ENCODE results near the gene EHBP1.

The EHBP1 gene

DNA sequence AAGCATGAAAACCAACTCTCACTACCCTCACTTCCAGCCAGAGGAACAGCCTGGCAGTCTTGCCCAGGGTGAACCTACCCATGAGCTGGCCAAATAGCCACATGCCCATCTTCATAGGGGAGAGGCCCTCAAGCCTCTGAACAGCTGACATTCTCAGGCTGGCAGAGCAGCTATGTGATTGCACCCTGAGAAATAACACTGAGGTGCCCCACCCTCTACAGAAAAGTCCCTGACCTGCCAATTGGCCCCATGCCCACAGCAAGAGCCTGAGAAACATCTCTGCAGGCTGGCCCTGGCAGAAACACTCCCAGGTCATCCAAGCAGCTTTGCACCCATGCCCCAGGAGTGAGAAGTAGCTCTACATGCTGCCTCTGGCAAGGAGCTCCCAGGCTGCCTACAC lies 217.7 kb downstream of the EHBP1 start:
- no peak overlapping the region for H3K4me3 Mint-ChIP-seq
- H3K4me1 Mint-ChIP-seq (ENCODE audit: low read depth) = no peaks in the 10 kb centered on the region
- peaks cover 41% of the 10 kb centered on the region for H3K36me3 Mint-ChIP-seq (ENCODE audit: low read depth)
- no peak overlapping the region for H3K27ac Mint-ChIP-seq
- no peak for DNase-seq
- H3K27me3 Mint-ChIP-seq = no peaks in the 10 kb centered on the region
- H3K9me3 Mint-ChIP-seq = peaks cover 33% of the 10 kb centered on the region

DNA sequence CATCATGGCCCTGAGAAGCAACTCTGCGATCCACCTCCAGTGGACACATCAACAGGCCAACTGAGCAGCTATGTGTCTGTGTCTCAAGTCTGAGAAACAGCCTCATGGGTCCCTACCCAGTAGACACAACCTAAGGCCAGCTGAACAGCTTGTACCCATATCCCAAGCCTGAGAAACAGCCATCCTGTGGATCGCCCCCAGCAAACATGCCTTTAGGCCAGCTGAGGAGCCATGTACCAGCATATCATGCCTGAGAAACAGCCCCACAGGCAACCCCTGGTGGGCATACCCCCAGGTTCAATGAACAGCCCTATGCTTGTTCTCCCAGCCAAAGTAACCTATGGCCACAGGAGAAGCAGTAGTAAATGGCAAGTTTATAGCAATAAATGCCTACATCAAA lies 218.4 kb downstream of the EHBP1 start:
- Mint-ChIP-seq H3K27me3 (no peaks in the 10 kb centered on the region), H3K4me1 (ENCODE audit: low read depth) (no peaks in the 10 kb centered on the region), H3K9me3 (peaks cover 30% of the 10 kb centered on the region), H3K36me3 (ENCODE audit: low read depth) (peaks cover 35% of the 10 kb centered on the region), H3K27ac (no peak overlapping the region), H3K4me3 (no peak overlapping the region)
- no peak for DNase-seq

DNA sequence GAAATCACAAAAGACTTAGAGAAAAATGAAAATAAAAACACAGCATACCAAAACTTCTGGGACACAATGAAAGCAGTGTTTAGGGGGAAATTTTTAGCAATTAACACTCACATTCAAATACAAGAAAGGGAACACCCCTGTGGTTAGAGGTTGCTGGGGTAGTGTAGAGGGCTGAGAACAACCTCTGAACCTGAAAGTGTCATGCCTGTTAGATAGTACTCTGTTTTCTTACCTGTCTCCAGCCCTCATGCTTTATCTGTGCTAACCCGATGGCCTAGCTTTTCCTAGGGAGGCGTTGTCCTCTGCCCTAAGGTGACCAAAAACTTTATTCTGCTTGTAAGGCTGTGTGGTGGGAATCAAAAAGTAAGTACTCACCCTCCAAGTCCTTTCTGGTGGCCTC lies 222.5 kb downstream of the EHBP1 start:
- DNase-seq = no peak
- H3K27me3 Mint-ChIP-seq = no peaks in the 10 kb centered on the region
- H3K4me1 Mint-ChIP-seq (ENCODE audit: low read depth) = no peaks in the 10 kb centered on the region
- no peak overlapping the region for H3K4me3 Mint-ChIP-seq
- peaks cover 6% of the 10 kb centered on the region for H3K36me3 Mint-ChIP-seq (ENCODE audit: low read depth)
- H3K27ac Mint-ChIP-seq = no peak overlapping the region
- peaks cover 21% of the 10 kb centered on the region for H3K9me3 Mint-ChIP-seq

DNA sequence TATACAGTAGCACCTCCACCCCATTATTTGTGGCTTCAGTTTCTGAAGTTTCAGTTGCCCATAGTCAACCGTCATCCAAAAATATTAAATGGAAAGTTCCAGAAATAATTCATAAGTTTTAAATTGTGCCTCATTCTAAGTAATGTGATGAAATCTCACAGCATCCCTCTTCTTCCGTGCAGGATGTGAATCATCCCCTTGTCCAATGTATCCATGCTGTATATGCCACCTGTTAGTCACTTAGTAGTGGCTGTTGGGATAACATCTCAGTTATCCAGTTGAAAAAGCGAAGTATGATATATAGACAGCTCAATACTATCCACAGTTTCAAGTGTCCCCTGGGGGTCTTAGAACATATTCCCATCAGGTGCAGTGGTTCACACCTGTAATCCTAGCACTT lies 226.0 kb downstream of the EHBP1 start:
- DNase-seq = no peak
- Mint-ChIP-seq H3K27me3 (no peaks in the 10 kb centered on the region), H3K9me3 (peaks cover 3% of the 10 kb centered on the region), H3K27ac (no peak overlapping the region), H3K4me1 (ENCODE audit: low read depth) (no peaks in the 10 kb centered on the region), H3K4me3 (no peak overlapping the region), H3K36me3 (ENCODE audit: low read depth) (no peaks in the 10 kb centered on the region)

DNA sequence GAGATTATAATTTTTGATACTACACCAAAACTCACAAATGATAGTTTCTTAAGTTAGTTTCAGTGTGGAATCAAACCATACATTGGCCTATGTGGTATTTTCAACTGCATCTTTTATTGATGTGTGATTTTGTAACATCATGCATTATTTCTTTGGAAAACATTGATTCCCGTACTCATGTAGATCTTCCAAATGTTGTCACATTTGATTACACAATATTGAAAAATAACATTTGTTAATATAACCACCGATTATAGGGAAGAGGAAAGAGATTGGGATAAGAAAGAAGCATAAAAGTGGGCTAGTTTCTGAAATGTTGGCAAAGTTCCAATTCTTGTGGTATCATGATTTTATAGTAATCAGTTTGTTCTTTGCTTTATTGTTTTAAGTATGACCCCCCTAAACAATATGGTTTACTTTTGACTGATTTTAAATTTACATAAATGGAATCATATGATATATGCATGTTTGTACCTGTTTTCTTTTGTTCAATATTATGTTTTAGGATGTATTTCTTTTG lies 227.9 kb downstream of the EHBP1 start:
- Mint-ChIP-seq H3K27ac (no peak overlapping the region), H3K9me3 (peaks cover 3% of the 10 kb centered on the region), H3K36me3 (ENCODE audit: low read depth) (no peaks in the 10 kb centered on the region), H3K4me3 (no peak overlapping the region), H3K4me1 (ENCODE audit: low read depth) (no peaks in the 10 kb centered on the region), H3K27me3 (no peaks in the 10 kb centered on the region)
- no peak for DNase-seq

DNA sequence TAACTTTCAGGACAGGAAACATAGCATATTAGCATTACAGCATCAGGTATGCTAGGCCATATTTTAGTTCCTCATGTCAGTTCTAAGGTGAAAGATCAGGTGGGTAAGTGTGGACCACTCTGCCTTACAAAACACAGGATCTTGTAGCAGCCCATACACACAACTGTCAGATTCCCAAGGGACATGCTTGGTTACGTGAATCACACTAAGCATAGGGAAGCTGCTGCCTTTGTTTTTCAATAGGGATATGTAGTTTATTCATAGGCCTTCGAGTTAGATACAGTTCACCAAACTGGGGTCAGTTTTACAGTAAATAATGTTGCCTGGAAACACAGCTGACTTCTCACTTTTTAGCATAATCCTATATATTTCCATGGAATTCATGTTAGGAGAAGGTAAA lies 229.0 kb downstream of the EHBP1 start:
- Mint-ChIP-seq H3K9me3 (no peaks in the 10 kb centered on the region), H3K4me3 (no peak overlapping the region), H3K4me1 (ENCODE audit: low read depth) (no peaks in the 10 kb centered on the region), H3K27me3 (no peaks in the 10 kb centered on the region), H3K27ac (no peak overlapping the region), H3K36me3 (ENCODE audit: low read depth) (no peaks in the 10 kb centered on the region)
- DNase-seq = no peak

DNA sequence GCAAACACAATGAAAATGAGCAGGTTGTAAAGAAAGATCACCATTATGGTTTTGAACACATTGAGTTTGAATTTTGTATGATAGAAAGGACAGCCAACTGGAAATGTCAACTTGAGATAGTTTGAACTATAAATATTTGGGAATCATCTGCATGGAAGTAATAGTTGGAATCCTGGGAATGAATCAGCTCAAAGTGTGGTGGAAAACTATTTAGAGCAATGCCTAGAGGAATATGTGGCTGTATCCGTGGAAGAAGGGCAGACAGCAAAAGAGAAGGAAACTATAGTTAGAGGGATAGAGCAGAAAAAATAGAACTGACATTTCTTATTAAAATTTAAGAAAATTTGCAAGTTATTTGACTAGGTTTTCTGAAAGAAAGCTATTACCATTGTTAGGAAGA lies 232.6 kb downstream of the EHBP1 start:
- DNase-seq = no peak
- Mint-ChIP-seq H3K27ac (no peak overlapping the region), H3K27me3 (no peaks in the 10 kb centered on the region), H3K36me3 (ENCODE audit: low read depth) (peaks cover 2% of the 10 kb centered on the region), H3K9me3 (no peaks in the 10 kb centered on the region), H3K4me1 (ENCODE audit: low read depth) (no peaks in the 10 kb centered on the region), H3K4me3 (no peak overlapping the region)

DNA sequence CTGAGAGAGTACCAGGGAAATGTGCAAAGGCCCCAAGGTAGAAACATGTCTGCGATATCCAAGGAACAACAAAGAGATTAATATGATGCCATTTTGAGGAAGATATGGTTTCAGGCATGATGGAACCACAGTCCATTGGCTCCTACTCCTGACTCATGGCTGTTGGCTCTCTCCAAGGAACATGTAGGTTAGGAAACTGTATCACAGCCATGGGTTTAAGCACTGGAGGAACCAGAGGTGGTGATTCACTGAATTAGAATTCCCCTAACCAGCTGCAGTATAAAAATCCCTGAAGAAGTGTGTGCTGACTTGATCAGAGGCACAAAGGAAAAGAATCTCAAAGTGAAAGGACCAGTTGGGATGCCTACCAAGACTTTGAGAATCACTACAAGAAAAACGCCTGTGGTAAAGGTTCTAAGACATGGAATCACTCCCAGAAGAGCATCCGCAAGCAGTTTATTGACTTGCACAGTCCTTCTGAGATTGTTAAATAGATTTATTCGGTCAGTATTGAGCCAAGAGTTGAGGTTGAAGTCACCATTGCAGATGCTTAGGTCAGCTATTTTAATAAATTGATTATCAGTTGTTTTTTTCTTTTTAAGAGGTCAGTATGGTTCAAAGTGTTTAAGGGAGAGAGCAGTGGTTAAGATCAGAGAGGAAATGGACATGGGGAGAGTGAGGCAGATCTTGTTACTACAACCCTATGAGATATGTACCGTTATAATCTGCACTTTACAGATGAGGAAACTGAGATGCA lies 234.4 kb downstream of the EHBP1 start:
- Mint-ChIP-seq H3K9me3 (no peaks in the 10 kb centered on the region), H3K36me3 (ENCODE audit: low read depth) (peaks cover 9% of the 10 kb centered on the region), H3K4me3 (no peak overlapping the region), H3K4me1 (ENCODE audit: low read depth) (no peaks in the 10 kb centered on the region), H3K27ac (no peak overlapping the region), H3K27me3 (no peaks in the 10 kb centered on the region)
- DNase-seq = no peak

DNA sequence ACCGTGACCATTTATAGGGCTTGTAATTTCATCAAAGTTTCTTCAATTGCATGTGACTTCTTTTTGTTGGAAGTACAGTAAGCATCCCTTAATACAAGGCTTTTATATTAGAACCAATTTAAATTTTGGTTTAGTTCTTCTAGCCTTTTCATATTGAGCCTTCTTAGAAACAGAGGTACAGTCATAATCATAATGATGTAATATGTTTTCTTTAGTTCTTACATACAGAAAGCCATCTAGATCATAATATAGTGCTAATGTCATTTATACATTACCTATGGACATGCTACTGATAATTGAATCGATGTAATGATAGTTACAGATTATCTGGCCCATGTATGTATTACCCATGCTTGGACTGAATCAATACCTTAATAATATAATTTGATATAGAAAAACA lies 235.2 kb downstream of the EHBP1 start:
- H3K4me1 Mint-ChIP-seq (ENCODE audit: low read depth) = no peaks in the 10 kb centered on the region
- H3K9me3 Mint-ChIP-seq = no peaks in the 10 kb centered on the region
- no peaks in the 10 kb centered on the region for H3K27me3 Mint-ChIP-seq
- no peak overlapping the region for H3K4me3 Mint-ChIP-seq
- no peak overlapping the region for H3K27ac Mint-ChIP-seq
- peaks cover 11% of the 10 kb centered on the region for H3K36me3 Mint-ChIP-seq (ENCODE audit: low read depth)
- no peak for DNase-seq

DNA sequence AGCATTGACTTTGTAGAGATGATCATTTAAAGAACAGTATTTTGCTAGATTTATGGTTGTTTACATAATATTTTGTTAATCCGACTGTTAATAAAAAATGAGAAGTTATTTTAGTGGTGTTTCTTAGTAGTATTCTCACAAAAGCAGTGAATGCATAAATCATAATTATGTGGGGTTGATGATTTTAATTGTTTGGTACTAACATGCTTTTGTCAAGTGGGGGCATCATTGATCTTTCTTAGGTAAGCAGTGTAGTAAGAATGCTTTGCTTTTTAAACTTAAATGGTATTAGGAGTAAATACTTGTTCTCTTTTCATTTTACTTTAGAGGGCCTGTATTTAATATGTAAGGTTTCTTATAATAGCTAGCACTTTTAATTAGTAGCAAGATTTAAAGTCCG lies 235.9 kb downstream of the EHBP1 start:
- no peaks in the 10 kb centered on the region for H3K4me1 Mint-ChIP-seq (ENCODE audit: low read depth)
- no peak overlapping the region for H3K4me3 Mint-ChIP-seq
- H3K9me3 Mint-ChIP-seq = no peaks in the 10 kb centered on the region
- H3K27me3 Mint-ChIP-seq = no peaks in the 10 kb centered on the region
- no peak overlapping the region for H3K27ac Mint-ChIP-seq
- DNase-seq = no peak
- H3K36me3 Mint-ChIP-seq (ENCODE audit: low read depth) = peaks cover 11% of the 10 kb centered on the region

DNA sequence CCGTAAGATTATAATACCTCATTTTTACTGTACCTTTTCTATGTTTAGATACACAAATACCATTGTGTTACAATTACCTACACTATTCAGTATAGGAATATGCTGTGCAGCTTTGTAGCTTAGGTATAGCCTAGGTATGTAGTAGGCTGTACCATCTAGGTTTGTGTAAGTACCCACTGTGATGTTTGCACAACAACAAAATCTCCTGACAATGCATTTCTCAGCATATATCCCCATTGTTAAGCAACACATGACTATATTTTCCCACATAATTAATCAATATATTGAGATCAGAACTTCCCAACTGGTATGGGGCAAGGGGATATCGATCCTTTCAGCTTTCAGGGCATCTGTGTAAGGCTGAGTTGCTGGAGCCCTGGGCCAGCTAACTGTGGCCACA lies 238.8 kb downstream of the EHBP1 start:
- H3K4me3 Mint-ChIP-seq = no peak overlapping the region
- no peaks in the 10 kb centered on the region for H3K9me3 Mint-ChIP-seq
- H3K4me1 Mint-ChIP-seq (ENCODE audit: low read depth) = no peaks in the 10 kb centered on the region

DNA sequence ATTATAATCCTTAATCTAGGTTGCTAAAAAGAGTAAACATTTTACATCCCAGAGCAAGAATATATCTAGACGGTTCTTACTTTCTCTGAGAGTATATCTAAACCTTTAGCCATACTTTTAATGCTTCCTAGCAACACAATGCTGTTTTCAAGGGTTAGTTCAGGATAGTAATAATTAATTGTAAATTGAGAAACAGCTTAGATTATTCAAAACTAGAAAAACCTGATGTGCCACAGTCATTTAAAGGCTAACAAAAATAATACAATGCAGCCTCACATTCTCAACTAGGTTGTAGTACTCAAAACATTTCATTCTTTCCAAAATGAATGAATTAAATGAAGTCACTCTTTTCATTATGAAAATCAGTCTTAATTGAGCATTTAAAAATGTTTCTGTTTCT lies 241.9 kb downstream of the EHBP1 start:
- Mint-ChIP-seq H3K9me3 (no peaks in the 10 kb centered on the region), H3K36me3 (ENCODE audit: low read depth) (peaks cover 25% of the 10 kb centered on the region), H3K4me3 (no peak overlapping the region), H3K27me3 (no peaks in the 10 kb centered on the region), H3K27ac (no peak overlapping the region), H3K4me1 (ENCODE audit: low read depth) (no peaks in the 10 kb centered on the region)
- no peak for DNase-seq

More for the DNA sequence above, 238.8 kb downstream of the EHBP1 start:
- Mint-ChIP-seq H3K27me3 (no peaks in the 10 kb centered on the region), H3K27ac (no peak overlapping the region), H3K36me3 (ENCODE audit: low read depth) (peaks cover 19% of the 10 kb centered on the region)
- no peak for DNase-seq

DNA sequence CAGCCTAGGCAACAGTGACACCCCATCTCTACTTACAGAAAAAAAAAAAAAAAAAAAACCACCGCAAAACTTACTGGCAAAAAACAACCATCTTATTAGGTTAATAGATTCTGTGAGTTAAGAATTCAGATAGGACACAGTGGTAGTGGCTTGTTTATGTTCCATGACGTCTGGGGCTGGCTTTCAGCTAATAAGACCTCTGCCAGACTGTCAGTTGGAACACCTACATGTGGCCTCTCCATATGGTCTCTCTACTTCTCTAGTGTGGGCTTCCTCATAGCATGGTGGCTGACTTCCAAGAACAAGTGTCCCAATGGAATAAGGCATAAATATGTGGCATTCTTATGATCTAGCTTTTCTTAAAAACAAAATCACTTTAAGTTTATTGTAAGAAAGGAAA lies 251.1 kb downstream of the EHBP1 start:
- H3K9me3 Mint-ChIP-seq = no peaks in the 10 kb centered on the region
- DNase-seq = no peak
- peaks cover 40% of the 10 kb centered on the region for H3K36me3 Mint-ChIP-seq (ENCODE audit: low read depth)
- H3K27ac Mint-ChIP-seq = no peak overlapping the region
- no peak overlapping the region for H3K4me3 Mint-ChIP-seq
- no peaks in the 10 kb centered on the region for H3K27me3 Mint-ChIP-seq
- no peaks in the 10 kb centered on the region for H3K4me1 Mint-ChIP-seq (ENCODE audit: low read depth)

DNA sequence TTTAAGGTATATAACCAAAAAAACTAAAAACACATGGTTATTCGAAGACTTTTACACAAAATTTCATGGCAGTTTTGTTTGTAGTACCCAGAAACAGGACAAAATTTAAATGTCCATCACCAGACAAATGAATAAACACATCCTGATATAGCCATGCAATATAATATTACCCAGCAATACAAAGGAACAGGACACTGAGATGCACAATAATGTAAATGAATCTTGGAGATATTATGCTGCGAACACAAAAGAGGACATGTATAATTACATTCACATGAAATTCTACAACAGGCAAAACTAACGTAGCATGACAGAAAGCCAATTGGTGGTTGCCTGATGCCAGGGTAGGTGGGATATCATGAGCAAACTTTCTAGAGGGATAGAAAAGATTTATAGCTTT lies 252.7 kb downstream of the EHBP1 start:
- Mint-ChIP-seq H3K9me3 (no peaks in the 10 kb centered on the region), H3K36me3 (ENCODE audit: low read depth) (peaks cover 38% of the 10 kb centered on the region), H3K4me1 (ENCODE audit: low read depth) (no peaks in the 10 kb centered on the region)

DNA sequence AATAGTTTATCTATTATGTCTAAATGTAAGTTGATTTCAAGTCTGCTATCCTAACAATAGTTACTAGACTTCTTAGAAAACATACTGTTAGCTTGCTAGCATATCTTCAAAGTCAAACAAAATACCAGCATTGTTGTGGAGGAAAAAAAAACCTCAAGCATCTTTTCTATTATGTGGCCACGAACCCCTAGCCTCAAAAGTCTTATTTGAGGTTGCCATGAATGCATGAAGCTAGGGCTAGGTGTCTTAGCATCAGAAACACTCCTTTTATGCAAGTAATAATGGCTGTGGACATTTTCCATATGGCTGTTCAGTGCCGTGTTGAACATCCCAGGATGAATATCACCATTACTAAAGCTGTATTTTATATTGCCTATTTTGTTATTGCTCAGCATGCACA lies 258.5 kb downstream of the EHBP1 start:
- DNase-seq = no peak
- Mint-ChIP-seq H3K4me3 (no peak overlapping the region), H3K9me3 (no peaks in the 10 kb centered on the region), H3K4me1 (ENCODE audit: low read depth) (no peaks in the 10 kb centered on the region), H3K27ac (no peak overlapping the region), H3K27me3 (no peaks in the 10 kb centered on the region), H3K36me3 (ENCODE audit: low read depth) (peaks cover 7% of the 10 kb centered on the region)

More for the DNA sequence above, 252.7 kb downstream of the EHBP1 start:
- Mint-ChIP-seq H3K27ac (no peak overlapping the region), H3K4me3 (no peak overlapping the region), H3K27me3 (no peaks in the 10 kb centered on the region)
- no peak for DNase-seq

DNA sequence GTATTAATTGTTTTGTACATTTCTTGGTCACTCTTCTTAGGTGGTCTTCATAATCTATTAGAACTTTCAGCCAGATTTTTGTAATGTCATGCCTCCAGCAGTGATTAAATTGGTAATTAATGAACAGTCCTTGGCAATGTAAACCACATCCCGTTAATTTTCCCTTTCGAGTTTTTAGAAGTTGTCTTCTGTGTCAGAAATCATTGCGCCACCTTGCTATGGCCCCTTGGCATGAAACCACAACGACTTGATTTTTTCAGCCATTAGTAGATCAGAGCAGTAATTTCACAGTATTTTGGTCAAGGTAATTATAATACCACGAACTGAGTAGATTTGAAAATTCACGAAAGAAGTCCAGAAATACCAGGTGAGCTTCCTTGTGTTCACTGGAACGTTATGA lies 259.2 kb downstream of the EHBP1 start:
- Mint-ChIP-seq H3K27me3 (no peaks in the 10 kb centered on the region), H3K4me3 (no peak overlapping the region), H3K27ac (no peak overlapping the region), H3K36me3 (ENCODE audit: low read depth) (peaks cover 7% of the 10 kb centered on the region), H3K9me3 (no peaks in the 10 kb centered on the region), H3K4me1 (ENCODE audit: low read depth) (no peaks in the 10 kb centered on the region)
- no peak for DNase-seq
